Midbrain (tissue), 1 donor: ENCODE measurements around the gene TAF6L.
"Not testable (repeated sequence)": the region's sequence is repeated elsewhere in the genome, so short reads cannot be mapped to it uniquely, and the experiment has no call there.

Experiments used
- DNase-seq: peaks from one replicate; lab custom pipeline; 2025; lab: John Stamatoyannopoulos, UW

TAF6L gene

GRCh38 chr11:62805076-62805892 lies 34.1 kb downstream of the TAF6L start, which contains the start of gene NXF1:
TSS of gene NXF1 (minus strand) at chr11:62805440. CDS start at chr11:62805356, 84 bp downstream.
- peak; percentile 98 for DNase-seq

GRCh38 chr11:62805961-62806441 lies 34.8 kb downstream of the TAF6L start:
- no peak for DNase-seq

GRCh38 chr11:62806611-62807121 lies 35.5 kb downstream of the TAF6L start:
- no peak for DNase-seq

DNA sequence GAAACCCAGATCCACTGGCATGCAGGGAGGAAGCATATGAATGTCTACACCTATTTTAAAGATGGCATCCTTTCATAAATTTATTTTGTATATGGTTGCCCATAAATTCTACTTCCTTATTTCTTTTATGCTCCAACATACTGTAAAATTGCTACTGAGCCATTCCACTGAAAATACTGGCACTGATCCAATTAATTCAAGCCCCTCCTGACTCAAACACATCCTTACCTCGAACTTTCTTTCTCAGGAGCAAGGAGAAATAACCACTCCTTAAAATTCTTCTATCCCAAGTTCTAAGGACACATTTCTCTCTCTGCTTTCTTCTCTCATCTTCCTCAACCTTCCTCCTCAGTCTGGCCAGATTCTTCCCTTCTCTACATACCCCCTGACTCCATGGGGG lies 39.6 kb downstream of the TAF6L start:
- DNase-seq, result no peak

DNA sequence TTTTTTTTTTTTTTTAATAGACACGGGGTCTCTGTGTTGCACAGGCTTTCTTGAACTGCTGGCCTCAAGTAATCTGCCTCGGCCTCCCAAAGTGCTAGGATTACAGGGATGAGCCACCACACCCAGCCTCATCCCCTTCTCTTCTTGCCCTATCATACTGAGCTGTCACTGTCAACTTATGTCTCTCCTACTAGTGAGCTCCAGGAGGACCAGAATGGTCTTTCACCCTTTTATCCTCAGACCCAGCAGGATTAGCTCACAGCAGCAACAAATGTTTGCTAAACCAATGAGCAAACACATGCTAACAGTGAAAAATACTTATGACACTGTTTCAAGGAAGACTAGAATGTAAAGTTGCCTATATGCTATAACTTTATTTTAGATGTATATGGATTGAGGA lies 40.5 kb downstream of the TAF6L start:
- DNase-seq, result no peak

- no peak for DNase-seq
Observed at GRCh38 chr11:62816557-62816956, 45.4 kb downstream of the TAF6L start.

- DNase-seq, result no peak
Observed at GRCh38 chr11:62817129-62817528, 45.9 kb downstream of the TAF6L start.

DNA sequence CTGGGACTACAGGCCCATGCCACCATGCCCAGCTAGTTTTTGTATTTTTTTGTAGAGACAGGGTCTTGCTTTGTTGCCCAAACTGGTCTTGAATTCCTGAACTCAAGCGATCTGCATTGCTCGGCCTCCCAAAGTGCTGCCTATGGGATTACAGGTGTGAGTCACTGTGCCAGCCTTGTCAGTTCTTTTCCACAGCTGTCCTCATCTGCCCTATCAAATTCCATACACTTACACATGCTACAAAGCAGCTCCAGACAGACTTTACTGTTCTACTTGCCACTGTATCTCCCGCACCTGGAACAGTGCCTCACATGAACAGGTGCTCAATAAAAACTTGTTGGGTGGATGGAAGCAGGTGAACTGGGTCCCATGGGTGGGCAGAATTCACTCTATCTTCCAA lies 52.5 kb downstream of the TAF6L start:
- no peak for DNase-seq

GRCh38 chr11:62828130-62828529 lies 56.9 kb downstream of the TAF6L start:
- DNase-seq, result not testable (repeated sequence)

GRCh38 chr11:62830904-62831519 lies 59.8 kb downstream of the TAF6L start:
- DNase-seq, result no peak

DNA sequence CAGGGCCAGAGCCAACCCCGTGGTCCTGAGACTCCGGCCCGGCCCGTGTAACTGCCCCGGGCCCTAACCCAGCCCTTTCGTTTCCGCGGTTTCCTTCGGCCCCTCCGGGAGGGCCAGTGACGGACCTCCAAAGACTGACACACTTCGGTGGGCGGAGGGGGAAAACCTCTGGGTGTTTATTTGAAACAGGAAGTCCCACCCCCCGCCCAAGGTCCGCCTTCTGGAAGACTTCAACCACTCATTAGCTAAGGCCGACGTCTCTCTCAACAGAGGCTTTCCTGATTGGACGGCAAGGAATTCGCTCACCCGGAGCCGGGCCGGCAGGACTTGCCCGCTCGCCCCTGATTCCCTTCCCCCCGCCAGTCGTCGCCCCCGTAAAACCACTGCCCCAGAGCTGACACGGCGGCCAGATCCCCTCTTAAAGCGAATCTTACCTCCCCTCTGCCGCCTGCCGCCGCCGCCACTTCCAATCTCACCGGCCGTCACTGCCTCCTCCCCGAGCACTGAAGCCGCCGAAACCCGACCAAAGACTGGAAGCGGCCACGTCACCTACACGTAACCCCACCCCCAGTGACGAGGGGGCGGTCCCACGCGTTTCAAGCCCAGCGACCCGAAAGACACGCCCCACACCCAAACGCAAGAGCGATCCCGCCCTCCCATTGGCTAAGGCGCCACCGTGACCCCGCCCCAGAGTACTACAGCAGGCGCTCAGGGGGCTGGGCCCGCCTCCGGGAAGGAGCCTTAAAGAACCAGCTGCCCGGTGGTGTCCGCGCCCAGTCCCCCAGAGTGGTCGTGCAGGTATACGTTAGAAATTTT lies 60.5 kb downstream of the TAF6L start, which contains the start of gene STX5:
TSS of gene STX5 (minus strand) at position 532 of the 816 bp plus-strand sequence. CDS start 808 bp downstream, outside the sequence.
- peak; percentile 99 for DNase-seq

- no peak for DNase-seq
Observed at GRCh38 chr11:62832336-62833234, 61.4 kb downstream of the TAF6L start, which contains the start of gene TEX54. TSS of gene TEX54 (minus strand) at chr11:62832841.

- no peak for DNase-seq
Observed at GRCh38 chr11:62835336-62835735, 64.1 kb downstream of the TAF6L start.
